GM23338 (cell line): ENCODE measurements around the gene SPOPL. TPM values are rescaled to one million over a fixed set of nuclear protein-coding genes. Genes with fewer than 3 reads are reported as not detected.

Experiments
- ATAC-seq: fragments of 200-7000 bp; cut with Tn5 transposase; 3 replicates; pipeline ENCODE4 v1.9.1; 2020
- DNase-seq: peaks from one replicate; pipeline ENCODE4 v3.0.0-alpha.2; 2015; ENCODE audit warnings: low spot score
- H2AFZ ChIP-seq: fragments of 200-600 bp; sonication (generic); 2 replicates; pipeline ENCODE4 v1.8.0; 2016; ENCODE audit warnings: antibody characterized with exemption, mild to moderate bottlenecking, moderate library complexity
- H3F3A ChIP-seq: fragments of 200-600 bp; sonication (generic); replicated peaks from 2 replicates; pipeline ENCODE4 v1.8.0; 2017; ENCODE audit warnings: antibody characterized with exemption, mixed run types, low read depth
- H3K27ac ChIP-seq: fragments of 200-600 bp; sonication (generic); 2 replicates; pipeline ENCODE4 v1.6.1; 2016; ENCODE audit warnings: low read depth
- H3K27me3 ChIP-seq: fragments of 200-600 bp; sonication (generic); 2 replicates; pipeline ENCODE4 v1.8.0; 2016; ENCODE audit warnings: mild to moderate bottlenecking, mixed run types, moderate library complexity; ENCODE audit not compliant: insufficient read depth
- H3K36me3 ChIP-seq: fragments of 200-600 bp; sonication (generic); 2 replicates; pipeline ENCODE4 v1.8.0; 2016; ENCODE audit warnings: mild to moderate bottlenecking; ENCODE audit not compliant: insufficient read depth
- H3K4me1 ChIP-seq: fragments of 200-600 bp; sonication (generic); 2 replicates; pipeline ENCODE4 v1.8.0; 2016; ENCODE audit warnings: mild to moderate bottlenecking, moderate library complexity; ENCODE audit not compliant: insufficient read depth
- H3K4me2 ChIP-seq: fragments of 200-600 bp; sonication (generic); 2 replicates; pipeline ENCODE4 v1.7.1; 2017; ENCODE audit warnings: mixed run types
- H3K4me3 ChIP-seq: fragments of 200-600 bp; sonication (generic); 2 replicates; pipeline ENCODE4 v1.6.1; 2016; ENCODE audit warnings: mixed run types
- H3K79me2 ChIP-seq: fragments of 200-600 bp; sonication (generic); replicated peaks from 2 replicates; pipeline ENCODE4 v1.8.0; 2017; ENCODE audit warnings: mild to moderate bottlenecking; ENCODE audit not compliant: insufficient read depth
- H3K9me2 ChIP-seq: fragments of 200-600 bp; sonication (generic); 2 replicates; pipeline ENCODE4 v1.8.0; 2017; ENCODE audit not compliant: insufficient read depth
- H4K20me1 ChIP-seq: fragments of 200-600 bp; sonication (generic); replicated peaks from 2 replicates; pipeline ENCODE4 v1.8.0; 2017; ENCODE audit warnings: mild to moderate bottlenecking; ENCODE audit not compliant: insufficient read depth
- H3K27ac Mint-ChIP-seq: 2 replicates; pipeline ENCODE4 v1.8.0; 2020; ENCODE audit warnings: inconsistent platforms, mild to moderate bottlenecking, moderate library complexity, mixed read lengths
- H3K27me3 Mint-ChIP-seq: 3 replicates; pipeline ENCODE4 v1.8.0; 2022; ENCODE audit warnings: low read depth, mild to moderate bottlenecking, moderate library complexity, mixed read lengths, inconsistent platforms; ENCODE audit not compliant: insufficient read depth, poor library complexity
- H3K36me3 Mint-ChIP-seq: 3 replicates; pipeline ENCODE4 v1.8.0; 2021; ENCODE audit warnings: low read depth, mild to moderate bottlenecking, inconsistent platforms, moderate library complexity, mixed read lengths
- H3K4me1 Mint-ChIP-seq: 3 replicates; pipeline ENCODE4 v1.8.0; 2020; ENCODE audit warnings: mild to moderate bottlenecking, inconsistent platforms, mixed read lengths
- H3K4me3 Mint-ChIP-seq: 3 replicates; pipeline ENCODE4 v1.8.0; 2021; ENCODE audit warnings: moderate library complexity, mild to moderate bottlenecking, inconsistent platforms, mixed read lengths
- H3K9me3 Mint-ChIP-seq: 3 replicates; pipeline ENCODE4 v1.8.0; 2020; ENCODE audit warnings: moderate library complexity, mild to moderate bottlenecking, inconsistent platforms, mixed read lengths
- CREB1 ChIP-seq: fragments of 250-450 bp; sonication (Bioruptor Pico); IDR thresholded peaks from 2 replicates; pipeline ENCODE4 v1.5.0; 2020; ENCODE audit warnings: low read depth, mild to moderate bottlenecking, moderate library complexity
- CTCF ChIP-seq, 2 experiments: fragments of 200-600 bp in 1 of 2; sonication (generic) in 1 of 2; conservative IDR thresholded peaks; 2 replicates each; pipeline versions ENCODE4 v1.5.1 to v1.6.1; 2016 to 2017; ENCODE audit warnings: antibody characterized with exemption in 2 of 2, low read depth in 2 of 2, mild to moderate bottlenecking in 2 of 2, moderate library complexity in 1 of 2
- ETS1 ChIP-seq: IDR thresholded peaks from 2 replicates; pipeline ENCODE4 v1.6.1; 2016; ENCODE audit warnings: antibody characterized with exemption
- EZH2 ChIP-seq: fragments of 200-600 bp; sonication (generic); IDR thresholded peaks from one replicate; pipeline ENCODE4 v1.8.0; 2017; ENCODE audit warnings: antibody characterized with exemption, mild to moderate bottlenecking, low read depth; ENCODE audit not compliant: unreplicated experiment
- EZH2phosphoT487 ChIP-seq: fragments of 200-600 bp; sonication (generic); IDR thresholded peaks from one replicate; pipeline ENCODE4 v1.8.1; 2018; ENCODE audit warnings: antibody characterized with exemption; ENCODE audit not compliant: unreplicated experiment
- JUNB ChIP-seq: IDR thresholded peaks from one replicate; pipeline ENCODE4 v1.6.1; 2016; ENCODE audit warnings: antibody characterized with exemption; ENCODE audit not compliant: unreplicated experiment
- NANOG ChIP-seq: IDR thresholded peaks from 2 replicates; pipeline ENCODE4 v1.6.1; 2016; ENCODE audit warnings: antibody characterized with exemption, borderline replicate concordance
- POLR2AphosphoS5 ChIP-seq: IDR thresholded peaks from 2 replicates; pipeline ENCODE4 v1.6.1; 2016; ENCODE audit warnings: antibody characterized with exemption, low read depth
- REST ChIP-seq: IDR thresholded peaks from one replicate; pipeline ENCODE4 v1.6.1; 2018; ENCODE audit warnings: antibody characterized with exemption; ENCODE audit not compliant: unreplicated experiment
- STAT1 ChIP-seq: IDR thresholded peaks from one replicate; pipeline ENCODE4 v1.6.1; 2016; ENCODE audit warnings: antibody characterized with exemption; ENCODE audit not compliant: unreplicated experiment
- ZNF114 ChIP-seq: fragments of 250-450 bp; sonication (Bioruptor Pico); IDR thresholded peaks from 2 replicates; pipeline ENCODE4 v1.5.0; 2020; ENCODE audit warnings: mild to moderate bottlenecking, moderate library complexity
- ZNF331 ChIP-seq: fragments of 250-450 bp; sonication (Bioruptor Pico); IDR thresholded peaks from 2 replicates; pipeline ENCODE4 v1.5.0; 2020; ENCODE audit warnings: low read depth, mild to moderate bottlenecking, moderate library complexity
- ZNF462 ChIP-seq: fragments of 250-450 bp; sonication (Bioruptor Pico); IDR thresholded peaks from 2 replicates; pipeline ENCODE4 v1.5.0; 2020; ENCODE audit warnings: mild to moderate bottlenecking, moderate library complexity
- polyA plus RNA-seq: library from polyadenylated mRNA; unstranded; fragments of >200 nt; fragmentation: Nextera tagmentation; extraction: Ambion mirVana; gene quantifications from 2 replicates; pipeline ENCODE4 v1.2.1, GENCODE V29; 2016
- total RNA-seq: library from RNA; depleted of rRNA; stranded (reverse); fragments of >200 nt; shearing (Covaris generic); gene quantifications from 2 replicates; pipeline ENCODE4 v1.2.3, GENCODE V29; 2014

The SPOPL gene
- total and polyA plus RNA-seq, 2 experiments from 2014 or later, result 4.5 to 15.4 TPM

- H3K27me3 ChIP-seq, result no peaks in the 10 kb centered on the region
- TF ChIP-seq STAT1 (no peak), EZH2 (no peak), NANOG (no peak), ZNF462 (no peak), ZNF114 (CRISPR knock-in tag) (no peak), CTCF (conservative IDR thresholded peaks at IDR 0.05; ENCODE audit: low read depth in 2 of 2) (no peak), CREB1 (CRISPR knock-in tag) (no peak), POLR2AphosphoS5 (no peak), REST (no peak), JUNB (no peak), ETS1 (no peak), ZNF331 (CRISPR knock-in tag) (no peak), EZH2phosphoT487 (no peak)
- H4K20me1 ChIP-seq, result no peaks in the 10 kb centered on the region
- H3K4me1 ChIP-seq, result no peaks in the 10 kb centered on the region
- Mint-ChIP-seq H3K4me1 (peaks cover 3% of the 10 kb centered on the region), H3K27ac (no peak overlapping the region), H3K9me3 (no peaks in the 10 kb centered on the region), H3K4me3 (no peak overlapping the region), H3K36me3 (no peaks in the 10 kb centered on the region), H3K27me3 (peaks cover 8% of the 10 kb centered on the region)
- ATAC-seq (no peak), DNase-seq (no peak)
- no peak overlapping the region for H3K27ac ChIP-seq
- no peak overlapping the region for H2AFZ ChIP-seq
- no peaks in the 10 kb centered on the region for H3K36me3 ChIP-seq
- H3K4me3 ChIP-seq, result no peak overlapping the region
- no peaks in the 10 kb centered on the region for H3K79me2 ChIP-seq
- no peaks in the 10 kb centered on the region for H3F3A ChIP-seq
- 0 out of 2 replicates have a peak, but pooled peaks cover 4% of the 10 kb centered on the region for H3K9me2 ChIP-seq
- no peak overlapping the region for H3K4me2 ChIP-seq
These were observed 49.2 kb upstream of the SPOPL start for GRCh38 chr2:138452324-138452723.
